ENCODE results near the gene ALPP. TPM values are rescaled to one million over a fixed set of nuclear protein-coding genes. Genes with fewer than 3 reads are reported as not detected.

Gene ALPP
- total RNA-seq, 2 donors from 2014 or later = 0.11 to 0.37 TPM

GRCh38 chr2:232410238-232410900 lies 31.8 kb downstream of the ALPP start:
- H3K4me3 ChIP-seq = no peak overlapping the region
- no peak overlapping the region for H3K27ac ChIP-seq
- intact Hi-C loops (cut with DNase I) = no loop called here
- no peak overlapping the region for H3K9ac ChIP-seq (ENCODE audit: low read depth in 2 of 2, low read length in 2 of 2)
- H3K4me1 ChIP-seq = no peaks in the 10 kb centered on the region
- DNase-seq = peak; percentile 65
- no peaks in the 10 kb centered on the region for H3K9me3 ChIP-seq
- no peaks in the 10 kb centered on the region for H3K27me3 ChIP-seq
- TF ChIP-seq CTCF (IDR thresholded peaks at IDR 0.05) = no peak
- H3K36me3 ChIP-seq = no peaks in the 10 kb centered on the region

GRCh38 chr2:232411901-232412629 lies 33.5 kb downstream of the ALPP start:
- Histone ChIP-seq H3K9ac (ENCODE audit: low read depth in 2 of 2, low read length in 2 of 2) (no peak overlapping the region), H3K36me3 (no peaks in the 10 kb centered on the region), H3K4me1 (no peaks in the 10 kb centered on the region), H3K27me3 (peaks cover 3% of the 10 kb centered on the region), H3K4me3 (no peak overlapping the region), H3K27ac (no peak overlapping the region), H3K9me3 (no peaks in the 10 kb centered on the region)
- no peak for TF ChIP-seq CTCF (IDR thresholded peaks at IDR 0.05)
- intact Hi-C loops (cut with DNase I) = no loop called here
- DNase-seq = no peak

- Histone ChIP-seq H3K9ac (ENCODE audit: low read depth in 2 of 2, low read length in 2 of 2) (no peak overlapping the region), H3K36me3 (no peaks in the 10 kb centered on the region), H3K9me3 (no peaks in the 10 kb centered on the region), H3K27ac (no peak overlapping the region), H3K4me3 (no peak overlapping the region), H3K4me1 (no peaks in the 10 kb centered on the region), H3K27me3 (peaks cover 5% of the 10 kb centered on the region)
- intact Hi-C loops (cut with DNase I) = no loop called here
- DNase-seq = no peak
- TF ChIP-seq CTCF (IDR thresholded peaks at IDR 0.05) = no peak
Measured at GRCh38 chr2:232412986-232413385, 34.4 kb downstream of the ALPP start.

- Histone ChIP-seq H3K27me3 (peaks cover 28% of the 10 kb centered on the region), H3K27ac (no peak overlapping the region), H3K36me3 (no peaks in the 10 kb centered on the region), H3K9me3 (no peaks in the 10 kb centered on the region), H3K9ac (ENCODE audit: low read depth in 2 of 2, low read length in 2 of 2) (no peak overlapping the region), H3K4me1 (peaks cover 6% of the 10 kb centered on the region), H3K4me3 (no peak overlapping the region)
- no peak for TF ChIP-seq CTCF (IDR thresholded peaks at IDR 0.05)
- intact Hi-C loops (cut with DNase I) = no loop called here
- DNase-seq = no peak
Measured at GRCh38 chr2:232415138-232415690, 36.7 kb downstream of the ALPP start.

GRCh38 chr2:232415736-232416520 lies 37.4 kb downstream of the ALPP start:
- Histone ChIP-seq H3K27me3 (peaks cover 35% of the 10 kb centered on the region), H3K4me3 (no peak overlapping the region), H3K4me1 (peaks cover 6% of the 10 kb centered on the region), H3K9ac (ENCODE audit: low read depth in 2 of 2, low read length in 2 of 2) (no peak overlapping the region), H3K27ac (no peak overlapping the region), H3K9me3 (no peaks in the 10 kb centered on the region), H3K36me3 (no peaks in the 10 kb centered on the region)
- intact Hi-C loops (cut with DNase I) = no loop called here
- TF ChIP-seq CTCF (IDR thresholded peaks at IDR 0.05) = no peak
- DNase-seq = no peak
